Omental fat pad (tissue), 4 donors: Measurements from ENCODE around the gene NAV2. TPM values are rescaled to one million over a fixed set of nuclear protein-coding genes. Genes with fewer than 3 reads are reported as not detected.

Experiments
- ATAC-seq: fragments of 150-250 bp; one replicate; pipeline ENCODE4 v1.9.1; 2016; ENCODE audit warnings: mild to moderate bottlenecking, moderate library complexity; ENCODE audit not compliant: low FRiP score
- DNase-seq: peaks from one replicate; pipeline ENCODE4 v3.0.0-alpha.2; 2019; ENCODE audit warnings: low spot score
- total RNA-seq, 4 donors: library from RNA; depleted of rRNA; stranded (reverse); fragments of >200 nt; gene quantifications; one replicate each; pipeline ENCODE4 v1.1.0, GENCODE V29; 2016
- TF ChIP-seq, protein P1 (sequence below), 3 donors: fragments of 450-650 bp; IDR thresholded peaks; one replicate each; pipeline ENCODE4 v1.5.1; 2016 to 2017; ENCODE audit warnings: antibody characterized with exemption in 3 of 3, mild to moderate bottlenecking in 3 of 3, moderate library complexity in 2 of 3

NAV2 gene
- total RNA-seq, 4 donors from 2014 or later, result 6.3 to 41.6 (median 13.0) TPM

DNA sequence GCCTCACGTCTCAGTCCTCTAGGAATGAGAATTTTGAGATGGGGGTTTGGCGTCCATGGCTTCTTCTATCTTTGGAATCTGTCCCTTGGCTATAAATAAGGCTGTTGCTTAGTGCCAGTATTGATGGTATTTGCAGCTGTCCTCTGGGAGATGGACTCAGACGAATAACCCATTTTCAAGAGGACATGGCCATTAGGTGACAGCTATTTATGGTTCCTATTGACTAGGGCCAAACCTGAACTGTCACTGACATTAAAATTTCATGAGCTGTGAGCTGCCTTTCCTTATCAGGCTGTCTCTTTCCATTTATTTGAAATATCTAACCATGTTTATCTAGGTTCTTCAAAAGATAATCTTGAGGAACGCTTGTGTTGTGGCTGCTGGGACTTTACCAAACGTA lies 92.7 kb downstream of the NAV2 start:
- TF ChIP-seq, protein P1, sequence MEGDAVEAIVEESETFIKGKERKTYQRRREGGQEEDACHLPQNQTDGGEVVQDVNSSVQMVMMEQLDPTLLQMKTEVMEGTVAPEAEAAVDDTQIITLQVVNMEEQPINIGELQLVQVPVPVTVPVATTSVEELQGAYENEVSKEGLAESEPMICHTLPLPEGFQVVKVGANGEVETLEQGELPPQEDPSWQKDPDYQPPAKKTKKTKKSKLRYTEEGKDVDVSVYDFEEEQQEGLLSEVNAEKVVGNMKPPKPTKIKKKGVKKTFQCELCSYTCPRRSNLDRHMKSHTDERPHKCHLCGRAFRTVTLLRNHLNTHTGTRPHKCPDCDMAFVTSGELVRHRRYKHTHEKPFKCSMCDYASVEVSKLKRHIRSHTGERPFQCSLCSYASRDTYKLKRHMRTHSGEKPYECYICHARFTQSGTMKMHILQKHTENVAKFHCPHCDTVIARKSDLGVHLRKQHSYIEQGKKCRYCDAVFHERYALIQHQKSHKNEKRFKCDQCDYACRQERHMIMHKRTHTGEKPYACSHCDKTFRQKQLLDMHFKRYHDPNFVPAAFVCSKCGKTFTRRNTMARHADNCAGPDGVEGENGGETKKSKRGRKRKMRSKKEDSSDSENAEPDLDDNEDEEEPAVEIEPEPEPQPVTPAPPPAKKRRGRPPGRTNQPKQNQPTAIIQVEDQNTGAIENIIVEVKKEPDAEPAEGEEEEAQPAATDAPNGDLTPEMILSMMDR (IDR thresholded peaks at IDR 0.05), result no peak
- no peak for DNase-seq
- ATAC-seq, result no peak

DNA sequence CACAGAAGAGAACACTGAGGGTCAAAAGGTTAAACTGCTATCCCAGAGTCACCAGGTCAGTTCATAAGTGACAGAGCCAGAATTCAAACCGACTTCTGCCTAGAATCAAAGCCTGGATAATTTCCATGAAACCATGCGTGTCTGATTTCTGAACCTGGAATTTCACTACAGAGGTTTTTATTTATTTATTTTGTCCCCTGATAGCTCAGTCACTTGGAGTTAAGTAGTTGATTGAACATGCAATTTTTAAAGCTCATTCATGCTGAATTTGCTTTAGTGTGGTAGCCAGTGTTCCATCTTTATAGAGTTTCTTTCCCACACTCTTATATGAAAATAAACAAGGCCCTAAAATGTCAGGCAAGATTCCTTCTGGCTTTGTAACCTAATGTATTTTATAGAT lies 93.2 kb downstream of the NAV2 start:
- ATAC-seq (no peak), DNase-seq (no peak)
- TF ChIP-seq, protein P1 (IDR thresholded peaks at IDR 0.05), result no peak

DNA sequence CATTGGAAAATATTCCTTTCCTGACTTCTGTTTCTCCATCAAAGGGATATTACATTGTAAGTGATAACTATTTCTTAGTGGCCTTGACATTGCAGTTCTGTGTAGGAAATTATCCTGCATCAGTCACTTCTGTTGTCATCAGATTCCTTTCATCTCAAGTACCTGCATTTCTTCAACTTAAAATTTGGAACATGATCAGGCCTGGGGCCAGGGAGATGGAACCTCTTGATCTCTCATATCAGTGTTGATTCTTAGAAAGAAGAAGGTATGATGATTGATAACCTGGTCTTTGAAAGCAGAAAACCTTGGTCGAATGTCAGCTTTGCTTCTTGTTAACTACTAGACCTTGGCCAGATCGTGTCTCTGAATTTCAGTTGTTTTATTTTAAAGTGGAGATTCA lies 93.6 kb downstream of the NAV2 start:
- no peak for DNase-seq
- TF ChIP-seq, protein P1 (IDR thresholded peaks at IDR 0.05), result no peak
- no peak for ATAC-seq

DNA sequence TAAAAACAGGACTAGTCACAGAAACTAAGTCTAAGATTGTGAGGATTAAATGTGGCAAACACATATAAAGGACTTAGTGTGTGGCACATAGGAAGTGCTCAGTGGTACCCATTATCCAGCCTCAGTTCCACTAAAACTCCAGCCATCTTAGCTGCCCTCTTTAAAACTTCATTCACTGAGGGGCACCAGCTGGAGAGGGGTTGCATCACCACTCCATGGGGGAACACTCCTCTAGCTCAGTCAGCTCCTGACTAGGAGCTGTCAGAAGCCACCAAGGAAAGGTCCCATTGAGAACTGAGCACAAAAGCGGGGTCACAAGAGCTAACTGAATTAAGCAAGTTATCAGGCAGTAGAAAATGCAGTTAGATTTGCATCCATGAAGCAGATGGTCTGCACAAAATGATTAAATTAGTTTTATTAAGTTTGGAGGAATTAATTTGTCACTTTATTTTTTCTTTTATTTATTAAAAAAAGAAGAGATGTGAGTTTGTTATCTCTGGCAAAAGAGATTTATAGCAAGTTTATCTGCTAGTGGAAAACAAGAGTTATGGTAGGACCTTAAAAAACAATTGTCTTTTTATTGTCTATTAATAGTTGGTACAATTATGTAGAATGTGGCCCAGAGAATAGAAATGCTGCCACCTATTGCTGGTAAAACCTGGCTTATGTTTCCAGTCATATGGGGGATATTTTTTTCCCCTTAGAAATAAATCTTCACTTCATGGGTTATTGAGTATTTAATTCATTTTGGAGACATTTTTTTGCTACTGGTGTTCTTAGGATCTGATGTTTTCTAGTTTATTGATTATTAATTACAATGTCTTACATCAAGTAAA lies 95.7 kb downstream of the NAV2 start:
- TF ChIP-seq, protein P1 (IDR thresholded peaks at IDR 0.05), result no peak
- ATAC-seq (no peak), DNase-seq (no peak)

DNA sequence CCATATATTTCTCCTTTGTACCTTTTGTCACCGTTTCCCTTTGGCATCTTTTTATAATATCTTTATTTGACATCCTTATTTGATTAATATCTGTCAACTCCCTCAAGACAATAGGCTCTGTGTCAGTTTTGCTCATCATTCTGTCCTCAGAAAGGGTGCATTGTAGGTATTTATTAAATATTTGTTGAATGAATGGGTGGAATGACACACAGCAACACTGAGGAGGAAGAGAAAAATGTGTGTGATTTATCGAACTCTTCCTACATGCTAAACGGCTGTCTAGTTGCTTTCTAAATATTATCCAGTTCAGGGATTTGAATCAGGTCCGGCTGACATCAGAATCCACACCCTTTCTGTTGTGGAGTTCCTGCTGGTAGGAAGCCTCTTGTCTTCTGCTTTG lies 98.2 kb downstream of the NAV2 start:
- ATAC-seq, result no peak
- TF ChIP-seq, protein P1 (IDR thresholded peaks at IDR 0.05), result no peak
- DNase-seq, result no peak

DNA sequence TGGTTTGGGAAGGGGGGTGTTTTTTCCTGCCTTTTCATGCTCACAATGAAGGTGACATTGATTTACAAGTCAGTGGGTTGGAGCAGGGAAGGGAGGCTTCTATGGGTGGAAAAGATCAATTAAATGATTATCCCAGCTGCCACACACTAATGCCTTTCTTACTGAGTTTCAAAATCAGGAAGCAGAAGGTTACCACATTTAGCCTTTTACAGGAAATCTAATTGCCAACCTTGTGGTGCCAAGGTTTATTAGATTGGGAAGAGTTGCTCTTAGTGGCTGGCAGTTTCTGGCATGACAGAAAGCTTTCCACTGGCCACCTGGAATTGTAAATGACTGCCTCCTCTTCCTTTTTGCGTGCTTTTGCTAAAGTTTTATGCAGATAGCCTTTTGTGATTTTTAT lies 98.7 kb downstream of the NAV2 start:
- ATAC-seq, result no peak
- DNase-seq, result no peak
- TF ChIP-seq, protein P1 (IDR thresholded peaks at IDR 0.05), result no peak

DNA sequence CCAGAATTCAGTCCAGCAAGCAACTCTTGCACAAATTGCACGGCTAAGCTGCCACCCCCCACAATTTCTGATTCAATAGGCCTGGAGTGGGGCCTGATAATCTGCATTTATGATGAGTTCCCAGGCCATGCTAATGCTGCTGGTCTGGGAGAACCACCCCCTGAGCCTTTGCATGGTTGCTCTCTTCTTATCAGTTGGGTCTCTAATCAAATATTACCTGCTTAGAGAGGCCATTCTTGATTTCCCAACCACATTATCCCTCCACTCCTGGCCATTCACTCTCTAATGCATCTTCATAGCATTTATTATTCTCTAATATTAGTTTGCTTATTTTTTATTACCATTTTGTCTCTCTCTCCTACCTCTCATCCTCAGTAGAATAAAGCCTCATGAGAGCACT lies 99.5 kb downstream of the NAV2 start:
- DNase-seq (no peak), ATAC-seq (no peak)
- TF ChIP-seq, protein P1 (IDR thresholded peaks at IDR 0.05), result no peak
